ENCODE results near the gene FBXO17. TPM values are rescaled to one million over a fixed set of nuclear protein-coding genes. Genes with fewer than 3 reads are reported as not detected.

Gene FBXO17
- not detected in 2 replicates for total RNA-seq

DNA sequence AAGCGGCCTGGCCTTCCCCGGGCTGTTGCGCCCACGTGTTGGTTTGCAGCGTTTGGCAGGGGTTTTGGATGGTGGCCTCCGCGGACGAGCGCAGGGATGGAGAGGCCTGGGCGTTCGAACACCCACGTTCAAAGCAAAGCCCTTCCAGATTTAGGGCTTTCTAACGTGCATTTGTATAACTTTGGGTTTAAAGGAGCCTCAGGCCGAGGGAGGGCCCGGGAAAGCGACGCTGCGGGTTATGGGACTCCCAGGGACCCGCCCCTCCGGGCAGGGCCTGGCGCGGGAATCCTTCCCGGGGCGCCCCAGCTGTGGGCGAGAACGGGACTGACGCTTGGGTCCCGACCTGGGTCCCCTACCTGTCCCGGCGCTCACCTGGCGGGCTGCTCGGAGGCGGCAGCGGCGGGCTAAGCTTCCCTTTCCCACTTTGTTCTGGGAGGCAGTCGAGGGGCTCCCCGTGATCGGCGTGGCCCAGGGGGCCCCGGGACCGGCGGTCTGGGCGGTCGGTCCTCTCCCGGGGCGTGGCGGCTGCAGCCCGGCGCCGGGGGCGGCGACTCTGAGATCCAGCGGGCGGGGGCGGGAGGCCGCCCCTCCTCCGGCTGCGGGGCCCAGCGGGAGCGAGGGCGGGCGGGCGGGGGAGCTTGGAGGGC lies at the start of gene FBXO17:
Gene FBXO17, minus strand, starts transcription at position 529 of the 647 bp plus-strand sequence. CDS start 25,423 bp downstream, outside the sequence.
- Mint-ChIP-seq H3K4me1 (peaks cover 11% of the 10 kb centered on the region), H3K27me3 (peaks cover 38% of the 10 kb centered on the region)

GRCh38 chr19:39024875-39025641 lies 49.5 kb upstream of the FBXO17 start:
- ATAC-seq (ENCODE audit: low read depth), result no peak
- H3K9me3 Mint-ChIP-seq, result peaks cover 5% of the 10 kb centered on the region
- H3K27me3 Mint-ChIP-seq, result peaks cover 13% of the 10 kb centered on the region
- H3K4me3 Mint-ChIP-seq, result no peak overlapping the region
- TF ChIP-seq, protein P1, sequence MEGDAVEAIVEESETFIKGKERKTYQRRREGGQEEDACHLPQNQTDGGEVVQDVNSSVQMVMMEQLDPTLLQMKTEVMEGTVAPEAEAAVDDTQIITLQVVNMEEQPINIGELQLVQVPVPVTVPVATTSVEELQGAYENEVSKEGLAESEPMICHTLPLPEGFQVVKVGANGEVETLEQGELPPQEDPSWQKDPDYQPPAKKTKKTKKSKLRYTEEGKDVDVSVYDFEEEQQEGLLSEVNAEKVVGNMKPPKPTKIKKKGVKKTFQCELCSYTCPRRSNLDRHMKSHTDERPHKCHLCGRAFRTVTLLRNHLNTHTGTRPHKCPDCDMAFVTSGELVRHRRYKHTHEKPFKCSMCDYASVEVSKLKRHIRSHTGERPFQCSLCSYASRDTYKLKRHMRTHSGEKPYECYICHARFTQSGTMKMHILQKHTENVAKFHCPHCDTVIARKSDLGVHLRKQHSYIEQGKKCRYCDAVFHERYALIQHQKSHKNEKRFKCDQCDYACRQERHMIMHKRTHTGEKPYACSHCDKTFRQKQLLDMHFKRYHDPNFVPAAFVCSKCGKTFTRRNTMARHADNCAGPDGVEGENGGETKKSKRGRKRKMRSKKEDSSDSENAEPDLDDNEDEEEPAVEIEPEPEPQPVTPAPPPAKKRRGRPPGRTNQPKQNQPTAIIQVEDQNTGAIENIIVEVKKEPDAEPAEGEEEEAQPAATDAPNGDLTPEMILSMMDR (IDR thresholded peaks at IDR 0.05), result no peak
- ChIA-PET CTCF (no interaction called here), POLR2A (no interaction called here)
- no peak for DNase-seq
- intact Hi-C loops (cut with micrococcal nuclease), result no loop called here
- H3K27ac Mint-ChIP-seq, result no peak overlapping the region
- H3K36me3 Mint-ChIP-seq (ENCODE audit: low read depth), result no peaks in the 10 kb centered on the region
- H3K4me1 Mint-ChIP-seq, result no peaks in the 10 kb centered on the region

More for the DNA sequence above, at the start of gene FBXO17:
- Mint-ChIP-seq H3K4me3 (no peak within 1 kb of the TSS), H3K36me3 (ENCODE audit: low read depth) (no peaks in the 10 kb centered on the region), H3K9me3 (peaks cover under 1% of the 10 kb centered on the region), H3K27ac (no peak within 1 kb of the TSS)
- DNase-seq, result no peak
- CTCF ChIA-PET, result interaction anchor here (0.6 to 1.0 kb wide), 2 partner anchors 19 to 88 kb away, joined by 3 to 5 read pairs; no protein-coding TSS in a partner anchor
- no peak for ATAC-seq (ENCODE audit: low read depth)
- intact Hi-C loops (cut with micrococcal nuclease), result no loop called here
- TF ChIP-seq, protein P1 (IDR thresholded peaks at IDR 0.05), result no peak
- POLR2A ChIA-PET, result no interaction called here

GRCh38 chr19:39021063-39021462 lies 45.5 kb upstream of the FBXO17 start:
- H3K4me3 Mint-ChIP-seq, result no peak overlapping the region
- CTCF ChIA-PET, result no interaction called here
- intact Hi-C loops (cut with micrococcal nuclease), result no loop called here
- ATAC-seq (ENCODE audit: low read depth), result no peak
- no peak overlapping the region for H3K27ac Mint-ChIP-seq
- H3K36me3 Mint-ChIP-seq (ENCODE audit: low read depth), result no peaks in the 10 kb centered on the region
- no peak for DNase-seq
- TF ChIP-seq, protein P1 (IDR thresholded peaks at IDR 0.05), result no peak
- peaks cover 3% of the 10 kb centered on the region for H3K9me3 Mint-ChIP-seq
- POLR2A ChIA-PET, result interaction anchor here (0.6 kb wide), 1 partner anchor 171 kb away, joined by 4 read pairs; no protein-coding TSS in a partner anchor
- H3K4me1 Mint-ChIP-seq, result no peaks in the 10 kb centered on the region
- peaks cover 11% of the 10 kb centered on the region for H3K27me3 Mint-ChIP-seq

GRCh38 chr19:39017646-39018045 lies 42.1 kb upstream of the FBXO17 start:
- Mint-ChIP-seq H3K27me3 (peaks cover 6% of the 10 kb centered on the region), H3K4me1 (no peaks in the 10 kb centered on the region), H3K36me3 (ENCODE audit: low read depth) (no peaks in the 10 kb centered on the region), H3K4me3 (no peak overlapping the region), H3K27ac (no peak overlapping the region), H3K9me3 (peaks cover 3% of the 10 kb centered on the region)
- CTCF ChIA-PET, result no interaction called here
- DNase-seq (no peak), ATAC-seq (ENCODE audit: low read depth) (no peak)
- intact Hi-C loops (cut with micrococcal nuclease), result no loop called here
- POLR2A ChIA-PET, result no interaction called here
- TF ChIP-seq, protein P1 (IDR thresholded peaks at IDR 0.05), result no peak

DNA sequence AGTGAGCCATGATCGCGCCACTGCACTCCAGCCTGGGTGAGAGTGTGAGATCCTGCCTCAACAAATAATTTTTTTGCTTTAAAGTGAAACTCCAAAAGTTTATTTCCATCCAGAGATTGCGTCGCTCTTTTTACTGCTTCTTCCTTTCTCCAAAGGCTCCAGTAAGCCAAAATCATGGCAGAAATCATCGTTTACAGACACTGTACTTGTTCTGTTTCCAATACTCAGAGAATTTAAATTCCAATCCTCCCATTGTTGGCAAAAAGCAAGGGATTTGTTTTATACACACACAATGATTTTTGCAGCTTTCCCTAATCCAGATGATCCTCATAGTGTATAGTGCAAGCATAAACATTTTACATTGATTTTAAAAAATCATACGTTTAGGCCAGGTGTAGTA lies 41.5 kb upstream of the FBXO17 start:
- H3K9me3 Mint-ChIP-seq, result peaks cover 3% of the 10 kb centered on the region
- ATAC-seq (ENCODE audit: low read depth), result no peak
- DNase-seq, result no peak
- no peaks in the 10 kb centered on the region for H3K4me1 Mint-ChIP-seq
- TF ChIP-seq, protein P1 (IDR thresholded peaks at IDR 0.05), result no peak
- H3K4me3 Mint-ChIP-seq, result no peak overlapping the region
- intact Hi-C loops (cut with micrococcal nuclease), result no loop called here
- H3K27ac Mint-ChIP-seq, result no peak overlapping the region
- H3K36me3 Mint-ChIP-seq (ENCODE audit: low read depth), result no peaks in the 10 kb centered on the region
- ChIA-PET POLR2A (no interaction called here), CTCF (interaction anchor here (0.6 kb wide), 1 partner anchor 593 kb away, joined by 3 read pairs; no protein-coding TSS in a partner anchor)
- peaks cover 6% of the 10 kb centered on the region for H3K27me3 Mint-ChIP-seq

Data from activated B cell treated with CpG ODN at 0.5 μM for 24 hours (primary cell).